ENCODE results near the gene ACTL7A.
"Not testable (repeated sequence)": the region's sequence is repeated elsewhere in the genome, so short reads cannot be mapped to it uniquely, and the experiment has no call there.

ACTL7A gene

GRCh38 chr9:108882052-108882888 lies 20.2 kb downstream of the ACTL7A start:
- CTCF ChIA-PET = interaction anchor here (1.2 to 2.3 kb wide), 2 partner anchors 8 to 11 kb away, joined by 3 to 6 read pairs; no protein-coding TSS in a partner anchor
- TF ChIP-seq, protein P1, sequence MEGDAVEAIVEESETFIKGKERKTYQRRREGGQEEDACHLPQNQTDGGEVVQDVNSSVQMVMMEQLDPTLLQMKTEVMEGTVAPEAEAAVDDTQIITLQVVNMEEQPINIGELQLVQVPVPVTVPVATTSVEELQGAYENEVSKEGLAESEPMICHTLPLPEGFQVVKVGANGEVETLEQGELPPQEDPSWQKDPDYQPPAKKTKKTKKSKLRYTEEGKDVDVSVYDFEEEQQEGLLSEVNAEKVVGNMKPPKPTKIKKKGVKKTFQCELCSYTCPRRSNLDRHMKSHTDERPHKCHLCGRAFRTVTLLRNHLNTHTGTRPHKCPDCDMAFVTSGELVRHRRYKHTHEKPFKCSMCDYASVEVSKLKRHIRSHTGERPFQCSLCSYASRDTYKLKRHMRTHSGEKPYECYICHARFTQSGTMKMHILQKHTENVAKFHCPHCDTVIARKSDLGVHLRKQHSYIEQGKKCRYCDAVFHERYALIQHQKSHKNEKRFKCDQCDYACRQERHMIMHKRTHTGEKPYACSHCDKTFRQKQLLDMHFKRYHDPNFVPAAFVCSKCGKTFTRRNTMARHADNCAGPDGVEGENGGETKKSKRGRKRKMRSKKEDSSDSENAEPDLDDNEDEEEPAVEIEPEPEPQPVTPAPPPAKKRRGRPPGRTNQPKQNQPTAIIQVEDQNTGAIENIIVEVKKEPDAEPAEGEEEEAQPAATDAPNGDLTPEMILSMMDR (IDR thresholded peaks at IDR 0.05; ENCODE audit: control extremely low read depth, extremely low read depth, low read depth, missing control alignments) = no peak
- POLR2A ChIA-PET = no interaction called here
- no peak for DNase-seq (ENCODE audit: extremely low spot score)

- ChIA-PET CTCF (interaction anchor here (1.2 to 2.3 kb wide), 3 partner anchors 9 to 14 kb away, joined by 3 to 6 read pairs (median 4); no protein-coding TSS in a partner anchor), POLR2A (no interaction called here)
- TF ChIP-seq, protein P1 (IDR thresholded peaks at IDR 0.05; ENCODE audit: control extremely low read depth, extremely low read depth, low read depth, missing control alignments) = no peak
- DNase-seq (ENCODE audit: extremely low spot score) = no peak
Measured at GRCh38 chr9:108883085-108883484, 21.0 kb downstream of the ACTL7A start.

DNA sequence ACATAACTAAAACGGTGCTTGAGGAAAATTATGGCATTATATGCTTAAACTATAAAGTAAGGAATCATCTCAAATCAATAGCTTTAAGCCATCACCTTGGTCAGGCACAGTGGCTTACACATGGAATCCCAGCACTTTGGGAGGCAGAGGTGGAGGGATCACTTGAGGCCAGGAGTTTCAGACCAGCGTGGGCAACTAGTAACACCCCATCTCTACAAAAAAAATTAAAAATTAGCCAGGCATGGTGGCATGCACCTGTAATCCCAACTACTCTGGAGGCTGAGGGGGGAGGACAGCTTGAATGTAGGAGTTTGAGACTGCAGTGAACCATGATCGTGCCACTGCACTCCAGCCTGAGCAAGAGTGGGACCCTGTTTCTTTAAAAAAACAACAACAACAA lies 22.6 kb downstream of the ACTL7A start:
- no peak for DNase-seq (ENCODE audit: extremely low spot score)
- POLR2A ChIA-PET = no interaction called here
- CTCF ChIA-PET = no interaction called here
- TF ChIP-seq, protein P1 (IDR thresholded peaks at IDR 0.05; ENCODE audit: control extremely low read depth, extremely low read depth, low read depth, missing control alignments) = no peak

GRCh38 chr9:108885643-108886348 lies 23.7 kb downstream of the ACTL7A start:
- ChIA-PET CTCF (interaction anchor here (1.2 to 1.5 kb wide), 2 partner anchors 12 to 50 kb away, joined by 3 to 4 read pairs; no protein-coding TSS in a partner anchor), POLR2A (interaction anchor here (0.8 kb wide), 1 partner anchor 1602 kb away, joined by 3 read pairs; no protein-coding TSS in a partner anchor)
- DNase-seq (ENCODE audit: extremely low spot score) = peak; percentile 74
- TF ChIP-seq, protein P1 (IDR thresholded peaks at IDR 0.05; ENCODE audit: control extremely low read depth, extremely low read depth, low read depth, missing control alignments) = no peak

- DNase-seq (ENCODE audit: extremely low spot score); POLR2A ChIA-PET: not testable (repeated sequence)
- CTCF ChIA-PET = interaction anchor here (0.8 to 1.5 kb wide), 4 partner anchors 9 to 1545 kb away, joined by 3 to 6 read pairs (median 4); no protein-coding TSS in a partner anchor
Measured at GRCh38 chr9:108886594-108887271, 24.7 kb downstream of the ACTL7A start.

GRCh38 chr9:108889649-108890067 lies 27.6 kb downstream of the ACTL7A start:
- CTCF ChIA-PET = interaction anchor here (0.9 to 1.7 kb wide), 3 partner anchors 9 to 13 kb away, joined by 3 to 8 read pairs (median 4); no protein-coding TSS in a partner anchor
- no peak for DNase-seq (ENCODE audit: extremely low spot score)
- TF ChIP-seq, protein P1 (IDR thresholded peaks at IDR 0.05; ENCODE audit: control extremely low read depth, extremely low read depth, low read depth, missing control alignments) = no peak
- POLR2A ChIA-PET = no interaction called here
